Right cardiac atrium (tissue), 5 donors: ENCODE data around the gene ARSB. TPM values are rescaled to one million over a fixed set of nuclear protein-coding genes. Genes with fewer than 3 reads are reported as not detected.

Source experiments
- ATAC-seq, 2 donors: fragments of 200-7000 bp; cut with Tn5 transposase; one replicate each; pipeline versions ENCODE4 v1.8.0 to v1.9.1; 2020; ENCODE audit warnings: moderate library complexity in 2 of 2, mild to moderate bottlenecking in 1 of 2
- DNase-seq, 3 donors: peaks; one replicate each; pipeline ENCODE4 v3.0.0-alpha.2; 2020
- H3K27ac ChIP-seq: one replicate; pipeline ENCODE4 v1.5.1; 2013; ENCODE audit warnings: mild to moderate bottlenecking, low read length, control low read depth, moderate library complexity
- H3K27me3 ChIP-seq: one replicate; pipeline ENCODE4 v1.6.1; 2013; ENCODE audit not compliant: control insufficient read depth, insufficient read depth
- H3K4me1 ChIP-seq: one replicate; pipeline ENCODE4 v1.6.1; 2013; ENCODE audit warnings: low read length; ENCODE audit not compliant: control insufficient read depth, insufficient read depth
- H3K4me3 ChIP-seq: one replicate; pipeline ENCODE4 v1.5.1; 2013; ENCODE audit warnings: low read length, control low read depth
- H3K9me3 ChIP-seq: one replicate; pipeline ENCODE4 v1.6.1; 2013; ENCODE audit warnings: low read length; ENCODE audit not compliant: control insufficient read depth
- WGBS: extraction: QIAGEN DNeasy Blood & Tissue Kit; methylation state at CpG from one replicate; pipeline ENCODE4 v1.1.7; 2013; 5-methylcytosine and 5-hydroxymethylcytosine counted together
- intact Hi-C, 4 donors: fragments of 100-400 bp; cut with DNase I; formaldehyde crosslinking; loops; one replicate each; pipeline versions ENCODE4 v1.11.0 to v1.14.0; 2022 to 2023
- polyA plus RNA-seq: library from polyadenylated mRNA; stranded (reverse); fragments of 200-250 nt; gene quantifications from one replicate; pipeline ENCODE4 v1.2.3, GENCODE V29; 2013
- total RNA-seq, 4 donors: library from RNA; stranded (reverse); fragmentation: NEBNext Ultra II Directional; extraction: Animal tissue kit (Norgen Biotek cat#: 25700); gene quantifications; one replicate each; pipeline ENCODE4 v1.2.1, GENCODE V29; 2021
- donor health status: healthy with polysubstance abuse.
- donor health status: DM: no; HTN: yes; CAD: no.
- donor health status: DM: no; HTN: no; CAD: no.
- donor health status: DM: no; HTN: yes; CAD: no; lungs with severe emphysema.
- donor health status: DM: yes; HTN: yes; CAD: no.

ARSB gene
- total and polyA plus RNA-seq, 5 donors: 4.8 to 14.1 (median 13.6) TPM

- no peak for DNase-seq
- H3K4me3 ChIP-seq: no peak overlapping the region
- WGBS: 94% methylated on average over 1 of the region's 1 CpG
These were observed 254.6 kb downstream of the ARSB start for GRCh38 chr5:78730300-78731094.

GRCh38 chr5:78727786-78728761, 257.0 kb downstream of the ARSB start:
- Histone ChIP-seq H3K9me3 (no peaks in the 10 kb centered on the region), H3K4me3 (no peak overlapping the region), H3K27ac (no peak overlapping the region), H3K27me3 (no peaks in the 10 kb centered on the region), H3K4me1 (no peaks in the 10 kb centered on the region)
- WGBS: 94% methylated on average over 7 of the region's 7 CpGs
- no peak for DNase-seq
- ATAC-seq: no peak
- intact Hi-C loops: no loop called here

More at GRCh38 chr5:78730300-78731094, 254.6 kb downstream of the ARSB start:
- no peaks in the 10 kb centered on the region for H3K4me1 ChIP-seq
- intact Hi-C loops: no loop called here
- ATAC-seq: no peak
- H3K9me3 ChIP-seq: no peaks in the 10 kb centered on the region
- H3K27me3 ChIP-seq: no peaks in the 10 kb centered on the region
- H3K27ac ChIP-seq: no peak overlapping the region

Other genes starting within 250 kb of the ARSB start
- 1 to 10 TPM; 4.3 to 7.0 (median 5.0) TPM for gene DMGDH, start 84.4 kb upstream of the ARSB start, total RNA-seq
- 1.9 TPM for gene DMGDH, start 84.4 kb upstream of the ARSB start, polyA plus RNA-seq
- 10 to 100 TPM; 16.4 to 40.3 (median 20.0) TPM for gene BHMT2, start 84.5 kb upstream of the ARSB start, total RNA-seq
- gene BHMT2, start 84.5 kb upstream of the ARSB start, polyA plus RNA-seq: 21.8 TPM
- gene BHMT, start 126.5 kb upstream of the ARSB start, total RNA-seq: under 1 TPM in 3 of 4 donors, not detected in 1; 0.14 to 0.44 (median 0.28) TPM
- 0.07 TPM for gene BHMT, start 126.5 kb upstream of the ARSB start, polyA plus RNA-seq